WI38 (cell line): ENCODE data around the gene USP48.
"Not testable (repeated sequence)": the region's sequence is repeated elsewhere in the genome, so short reads cannot be mapped to it uniquely, and the experiment has no call there.

Experiments
- H3K4me3 ChIP-seq: 2 replicates; pipeline ENCODE4 v1.5.1; 2011; ENCODE audit warnings: low read depth, mild to moderate bottlenecking, control low read depth, low read length
- TF ChIP-seq, protein P1 (sequence below): IDR thresholded peaks from 2 replicates; pipeline ENCODE4 v1.5.1; 2012; ENCODE audit warnings: low read depth, mild to moderate bottlenecking, control low read depth, low read length

Gene USP48

DNA sequence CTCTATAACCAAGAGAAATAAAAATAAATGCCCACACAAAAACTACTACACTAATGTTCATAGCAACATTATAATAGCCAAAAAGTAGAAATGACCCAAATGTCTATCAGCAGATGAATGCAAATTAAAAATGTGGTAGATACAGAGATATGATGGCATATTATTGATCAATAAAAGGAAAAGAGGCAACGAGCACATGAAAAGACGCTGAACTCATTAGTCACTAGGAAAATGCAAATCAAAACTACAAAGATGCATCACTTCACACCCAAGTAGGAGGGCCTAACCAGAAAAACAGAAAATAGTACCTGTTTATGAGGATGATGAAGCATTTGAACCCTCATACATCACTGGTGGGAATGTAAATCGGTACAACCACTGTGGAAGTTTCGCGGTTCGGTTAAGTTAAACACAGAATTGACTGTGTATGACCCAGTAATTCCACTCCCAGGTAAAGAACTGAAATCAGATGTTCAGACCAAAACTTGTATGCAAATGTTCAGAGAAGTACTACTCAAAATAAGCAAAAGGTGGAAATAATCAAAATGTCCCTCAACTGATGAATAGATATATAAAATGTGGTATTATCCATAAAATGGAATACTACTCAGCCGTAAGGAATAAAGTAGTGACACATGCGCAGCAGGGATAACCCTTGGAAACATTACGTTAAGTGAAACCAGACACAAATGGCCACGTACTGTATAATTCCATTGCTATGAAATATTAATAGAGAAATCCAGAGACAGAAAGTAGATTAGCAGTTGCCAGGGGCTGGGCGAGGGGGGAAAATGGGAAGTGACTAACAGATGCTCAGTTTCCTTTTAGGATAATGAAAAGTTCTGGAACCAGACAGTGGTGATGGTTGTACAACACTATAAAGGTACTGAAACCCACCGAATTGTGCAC, 3.1 kb downstream of the USP48 start:
- TF ChIP-seq, protein P1, sequence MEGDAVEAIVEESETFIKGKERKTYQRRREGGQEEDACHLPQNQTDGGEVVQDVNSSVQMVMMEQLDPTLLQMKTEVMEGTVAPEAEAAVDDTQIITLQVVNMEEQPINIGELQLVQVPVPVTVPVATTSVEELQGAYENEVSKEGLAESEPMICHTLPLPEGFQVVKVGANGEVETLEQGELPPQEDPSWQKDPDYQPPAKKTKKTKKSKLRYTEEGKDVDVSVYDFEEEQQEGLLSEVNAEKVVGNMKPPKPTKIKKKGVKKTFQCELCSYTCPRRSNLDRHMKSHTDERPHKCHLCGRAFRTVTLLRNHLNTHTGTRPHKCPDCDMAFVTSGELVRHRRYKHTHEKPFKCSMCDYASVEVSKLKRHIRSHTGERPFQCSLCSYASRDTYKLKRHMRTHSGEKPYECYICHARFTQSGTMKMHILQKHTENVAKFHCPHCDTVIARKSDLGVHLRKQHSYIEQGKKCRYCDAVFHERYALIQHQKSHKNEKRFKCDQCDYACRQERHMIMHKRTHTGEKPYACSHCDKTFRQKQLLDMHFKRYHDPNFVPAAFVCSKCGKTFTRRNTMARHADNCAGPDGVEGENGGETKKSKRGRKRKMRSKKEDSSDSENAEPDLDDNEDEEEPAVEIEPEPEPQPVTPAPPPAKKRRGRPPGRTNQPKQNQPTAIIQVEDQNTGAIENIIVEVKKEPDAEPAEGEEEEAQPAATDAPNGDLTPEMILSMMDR = no peak
- H3K4me3 ChIP-seq = no peak overlapping the region

DNA sequence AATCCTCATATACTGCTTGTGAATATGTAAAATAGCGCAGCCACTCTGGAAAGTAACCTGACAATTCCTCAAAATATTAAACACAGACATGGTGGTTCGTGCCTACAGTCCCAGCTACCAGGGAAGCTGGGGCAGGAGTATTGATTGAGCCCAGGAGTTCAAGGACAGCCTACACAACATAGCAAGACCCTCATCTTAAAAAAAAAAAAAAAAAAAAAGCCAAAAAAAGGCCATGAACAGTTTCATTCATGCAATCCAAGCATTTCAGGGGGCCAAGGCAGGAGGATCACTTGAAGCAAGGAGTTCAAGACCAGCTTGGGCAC, 4.6 kb downstream of the USP48 start:
- no peak overlapping the region for H3K4me3 ChIP-seq
- TF ChIP-seq, protein P1 = no peak

DNA sequence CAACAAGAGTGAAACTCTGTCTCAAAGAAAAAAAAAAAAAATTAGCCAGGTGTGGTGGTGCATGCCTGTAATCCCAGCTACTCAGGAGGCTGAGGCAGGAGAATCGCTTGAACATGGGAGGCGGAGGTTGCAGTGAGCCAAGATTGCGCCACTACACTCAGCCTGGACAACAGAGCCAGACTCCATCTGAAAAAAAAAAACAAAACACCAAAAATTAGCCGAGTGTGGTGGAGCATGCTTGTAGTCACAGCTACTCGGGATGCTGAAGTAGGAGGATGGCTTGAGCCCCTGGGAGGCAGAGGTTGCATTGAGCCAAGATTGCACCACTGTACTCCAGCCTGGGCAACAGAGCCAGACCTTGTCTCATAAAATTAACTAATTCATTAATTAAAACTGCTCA, 6.0 kb downstream of the USP48 start:
- not testable (repeated sequence) for H3K4me3 ChIP-seq

DNA sequence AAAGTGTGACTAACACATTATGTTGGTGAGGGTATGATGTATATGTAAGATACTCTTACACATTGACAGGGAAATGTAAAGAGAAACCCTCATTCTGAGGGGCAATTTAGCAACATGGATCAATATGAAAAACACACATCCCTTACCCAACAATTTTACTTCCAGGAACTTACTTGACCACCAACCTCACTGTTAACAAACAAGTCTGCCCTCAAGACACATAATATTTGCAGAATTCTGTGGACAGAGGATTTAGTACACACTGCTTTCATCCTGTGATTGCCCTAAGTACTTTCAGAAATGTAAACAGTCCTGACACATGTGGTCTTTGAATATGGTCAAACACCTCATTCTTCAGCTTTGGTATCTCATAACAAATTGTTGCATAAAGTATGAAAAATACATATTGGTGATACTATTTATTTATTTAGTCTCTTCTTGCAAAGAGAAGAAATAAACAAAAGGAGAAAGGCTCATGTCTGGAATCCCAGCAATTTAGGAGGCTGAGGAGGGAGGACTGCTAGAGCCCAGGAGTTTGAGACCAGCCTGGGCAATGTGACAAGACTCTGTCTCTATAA, 6.9 kb downstream of the USP48 start:
- TF ChIP-seq, protein P1 = no peak
- H3K4me3 ChIP-seq = no peak overlapping the region

DNA sequence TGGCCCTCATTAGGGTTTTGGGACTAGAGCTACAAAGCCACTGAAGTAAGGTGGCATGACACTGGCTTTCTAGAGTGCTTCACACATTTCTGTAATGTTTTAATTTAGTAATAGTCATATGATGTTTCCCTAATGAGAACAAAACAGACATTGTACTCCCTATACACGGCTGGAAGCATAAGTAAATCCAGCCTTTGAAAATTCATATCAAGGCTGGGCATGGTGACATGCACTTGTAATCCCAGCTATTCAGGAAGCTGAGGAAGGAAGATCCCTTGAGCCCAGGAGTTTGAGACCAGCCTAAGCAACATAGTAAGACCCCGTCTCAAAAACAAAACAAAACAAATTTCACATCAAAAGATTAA, 7.4 kb downstream of the USP48 start:
- H3K4me3 ChIP-seq = no peak overlapping the region

DNA sequence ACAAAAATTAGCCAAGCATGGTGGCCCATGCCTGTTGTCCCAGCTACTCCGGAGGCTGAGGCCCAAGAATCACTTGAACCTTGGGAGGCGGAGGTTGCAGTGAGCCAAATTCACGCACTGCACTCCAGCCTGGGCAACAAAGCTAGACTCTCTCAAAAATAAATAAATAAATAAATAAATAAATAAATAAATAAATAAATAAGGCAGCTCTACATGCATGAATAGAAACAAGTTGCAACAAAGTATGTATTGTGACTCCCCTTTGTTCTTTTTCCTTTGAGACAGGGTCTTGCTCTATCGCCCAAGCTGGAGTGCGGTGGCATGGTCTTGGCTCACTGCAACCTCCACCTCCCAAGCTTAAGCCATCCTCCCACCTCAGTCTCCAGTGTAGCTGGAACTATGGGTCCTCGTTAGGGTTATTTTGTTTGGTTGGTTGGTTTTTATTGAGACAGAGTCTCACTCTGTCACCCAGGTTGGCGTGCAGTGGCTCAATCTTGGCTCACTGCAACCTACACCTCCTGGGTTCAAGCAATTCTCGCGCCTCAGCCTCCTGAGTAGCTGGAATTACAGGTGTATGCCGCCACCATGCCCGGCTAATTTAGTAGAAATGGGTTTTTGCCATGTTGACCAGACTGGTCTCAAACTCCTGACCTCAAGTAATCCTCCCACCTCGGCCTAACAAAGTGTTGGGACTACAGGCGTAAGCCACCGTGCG, 8.0 kb downstream of the USP48 start:
- TF ChIP-seq, protein P1 = no peak
- H3K4me3 ChIP-seq = no peak overlapping the region

More for the DNA sequence above, 7.4 kb downstream of the USP48 start:
- TF ChIP-seq, protein P1 = no peak

DNA sequence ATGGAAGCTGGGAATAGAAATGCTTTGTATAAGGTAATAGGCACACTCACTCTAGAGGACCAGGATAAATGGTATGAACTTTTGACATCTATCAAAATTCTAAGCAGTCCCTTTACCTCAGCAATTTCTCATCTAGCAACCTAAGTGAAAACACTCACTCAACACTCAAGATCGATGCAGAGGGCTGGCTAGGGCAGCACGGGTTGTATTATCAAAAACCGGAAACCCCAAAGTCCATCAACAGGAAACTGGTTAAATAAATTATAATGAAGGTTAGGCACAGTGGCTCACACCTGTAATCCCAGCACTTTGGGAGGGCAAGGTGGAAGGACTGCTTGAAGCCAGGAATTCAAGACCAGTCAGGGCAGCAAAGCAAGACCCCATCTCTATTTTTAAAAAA, 9.4 kb downstream of the USP48 start:
- no peak overlapping the region for H3K4me3 ChIP-seq
- TF ChIP-seq, protein P1 = no peak

DNA sequence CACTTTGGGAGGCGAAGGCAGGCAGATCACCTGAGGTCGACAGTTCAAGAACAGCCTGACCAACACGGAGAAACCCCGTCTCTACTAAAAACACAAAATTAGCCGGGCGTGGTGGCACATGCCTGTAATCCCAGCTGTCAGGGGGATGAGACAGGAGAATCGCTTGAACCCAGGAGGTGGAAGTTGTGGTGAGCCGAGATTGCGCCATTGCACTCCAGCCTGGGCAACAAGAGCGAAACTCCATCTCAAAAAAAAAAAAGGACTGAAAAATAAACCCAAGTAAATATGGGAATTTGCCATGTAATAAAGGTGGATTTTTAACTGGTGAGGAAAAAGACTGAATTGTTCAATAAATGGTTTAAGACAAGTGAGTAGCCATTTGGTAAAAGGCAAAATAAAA, 11.3 kb downstream of the USP48 start:
- not testable (repeated sequence) for H3K4me3 ChIP-seq

DNA sequence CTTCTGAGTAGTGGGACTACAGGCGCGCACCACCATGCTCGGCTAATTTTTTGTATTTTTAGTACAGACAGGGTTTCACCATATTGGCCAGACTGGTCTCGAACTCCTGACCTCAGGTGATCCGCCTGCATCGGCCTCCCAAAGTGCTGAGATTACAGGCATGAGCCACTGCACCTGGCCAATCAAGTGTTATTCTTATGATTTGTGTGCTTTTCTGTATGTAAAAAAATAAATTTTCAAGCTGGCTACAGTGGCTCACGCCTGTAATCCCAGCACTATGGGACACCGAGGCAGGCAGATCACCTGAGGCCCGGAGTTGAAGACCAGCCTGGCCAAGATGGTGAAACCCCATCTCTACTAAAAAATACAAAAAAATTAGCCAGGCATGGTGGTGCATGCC, 12.3 kb downstream of the USP48 start:
- H3K4me3 ChIP-seq = not testable (repeated sequence)
